H1 (cell line): ENCODE data around the gene MED12L. TPM values are rescaled to one million over a fixed set of nuclear protein-coding genes. Genes with fewer than 3 reads are reported as not detected.

ENCODE experiments used
- CTCF ChIA-PET: fragments of 300-600 bp; sonication (Branson Sonifier 250); formaldehyde crosslinking; loops from one replicate; lab custom pipeline; 2021; ENCODE audit not compliant: partially characterized antibody; lab: Charles Lee
- POLR2A ChIA-PET: fragments of 300-600 bp; sonication (Branson Sonifier 250); formaldehyde crosslinking; loops from one replicate; lab custom pipeline; 2021; ENCODE audit warnings: inconsistent platforms; ENCODE audit not compliant: partially characterized antibody; lab: Charles Lee
- DNase-seq, 2 experiments: peaks; one replicate each; pipeline versions ENCODE4 v3.0.0 to v3.0.0-alpha.2; 2010 to 2022; ENCODE audit warnings: low spot score in 2 of 2, low read depth in 1 of 2, mixed read lengths in 1 of 2
- FAIRE-seq: peaks from 2 replicates; lab custom pipeline; 2011; peaks lifted over from hg19 to GRCh38; lab: Jason Lieb, UNC
- H2AFZ ChIP-seq: 2 replicates; pipeline ENCODE4 v1.8.1; 2012; ENCODE audit warnings: low read length, inconsistent platforms
- H2AK5ac ChIP-seq: 2 replicates; pipeline ENCODE4 v1.6.1; 2013; ENCODE audit warnings: low read depth, low read length
- H2BK120ac ChIP-seq: replicated peaks from 2 replicates; pipeline ENCODE3; 2013; ENCODE audit warnings: low read depth, low read length, inconsistent platforms
- H2BK12ac ChIP-seq: 2 replicates; pipeline ENCODE4 v1.6.1; 2013; ENCODE audit warnings: low read depth, low read length
- H2BK15ac ChIP-seq: 2 replicates; pipeline ENCODE4 v1.6.1; 2013; ENCODE audit warnings: low read length
- H2BK20ac ChIP-seq: 2 replicates; pipeline ENCODE4 v1.6.1; 2013; ENCODE audit warnings: low read length
- H2BK5ac ChIP-seq: 2 replicates; pipeline ENCODE4 v1.6.1; 2013; ENCODE audit warnings: low read depth, low read length
- H3K14ac ChIP-seq: 2 replicates; pipeline ENCODE4 v1.6.1; 2013; ENCODE audit warnings: inconsistent platforms; ENCODE audit not compliant: insufficient read length
- H3K18ac ChIP-seq: 2 replicates; pipeline ENCODE4 v1.6.1; 2013; ENCODE audit warnings: low read length; ENCODE audit errors: extremely low read depth
- H3K23ac ChIP-seq: 2 replicates; pipeline ENCODE4 v1.6.1; 2013; ENCODE audit warnings: inconsistent platforms; ENCODE audit not compliant: insufficient read length
- H3K23me2 ChIP-seq: 2 replicates; pipeline ENCODE4 v1.6.1; 2013; ENCODE audit warnings: low read depth, low read length
- H3K27ac ChIP-seq: 2 replicates; pipeline ENCODE4 v1.6.1; 2011; ENCODE audit warnings: low read depth, low read length, inconsistent platforms
- H3K27me3 ChIP-seq, 4 experiments: replicated peaks in 1 of 4; 1 replicate in 1 of 4; 2 replicates in 3 of 4; pipeline versions ENCODE4 v1.6.1 to v1.8.1; 2011 to 2013; ENCODE audit warnings: low read length in 3 of 4, mild to moderate bottlenecking in 3 of 4, inconsistent platforms in 2 of 4, mixed read lengths in 2 of 4, moderate library complexity in 1 of 4; ENCODE audit not compliant: control insufficient read depth in 3 of 4, insufficient read depth in 3 of 4; ENCODE audit errors: extremely low read depth in 1 of 4
- H3K36me3 ChIP-seq, 4 experiments: 2 replicates each; pipeline versions ENCODE4 v1.6.1 to v1.8.1; 2011 to 2013; ENCODE audit warnings: mild to moderate bottlenecking in 4 of 4, low read length in 3 of 4, moderate library complexity in 2 of 4, control low read depth in 1 of 4, inconsistent platforms in 1 of 4; ENCODE audit not compliant: insufficient read depth in 4 of 4, control insufficient read depth in 2 of 4
- H3K4ac ChIP-seq: replicated peaks from 2 replicates; pipeline ENCODE3; 2013; ENCODE audit warnings: low read length, low read depth, mixed read lengths, inconsistent platforms; ENCODE audit not compliant: insufficient read length
- H3K4me1 ChIP-seq, 4 experiments: replicated peaks in 1 of 4; 1 replicate in 1 of 4; 2 replicates in 3 of 4; pipeline versions ENCODE4 v1.6.1 to v1.8.1; 2011 to 2013; ENCODE audit warnings: low read length in 3 of 4, inconsistent platforms in 2 of 4, mixed read lengths in 1 of 4; ENCODE audit not compliant: insufficient read depth in 4 of 4, control insufficient read depth in 3 of 4
- H3K4me2 ChIP-seq, 2 experiments: 2 replicates each; pipeline versions ENCODE4 v1.6.1 to v1.8.1; 2011 to 2013; ENCODE audit warnings: low read depth in 2 of 2, low read length in 2 of 2, control low read depth in 1 of 2, inconsistent platforms in 1 of 2, mild to moderate bottlenecking in 1 of 2; ENCODE audit not compliant: insufficient read depth in 1 of 2
- H3K4me3 ChIP-seq, 4 experiments: fragments of 200-600, 300-600 bp in 1 of 4; sonication (generic), shearing (Covaris generic), sonication (Bioruptor Twin) in 1 of 4; 2 replicates each; pipeline versions ENCODE4 v1.5.1 to v1.8.1; 2011 to 2016; ENCODE audit warnings: low read length in 4 of 4, low read depth in 3 of 4, control low read depth in 2 of 4, inconsistent platforms in 2 of 4, mild to moderate bottlenecking in 2 of 4, mixed read lengths in 1 of 4, moderate library complexity in 1 of 4; ENCODE audit not compliant: insufficient read depth in 2 of 4; ENCODE audit errors: extremely low read depth in 1 of 4
- H3K56ac ChIP-seq: replicated peaks from 2 replicates; pipeline ENCODE3; 2013; ENCODE audit warnings: low read depth, mild to moderate bottlenecking, mixed read lengths, low read length, inconsistent platforms; ENCODE audit not compliant: insufficient read length
- H3K79me1 ChIP-seq: 2 replicates; pipeline ENCODE4 v1.6.1; 2013; ENCODE audit warnings: low read depth, low read length, control low read depth
- H3K79me2 ChIP-seq, 2 experiments: 2 replicates each; pipeline versions ENCODE4 v1.6.1 to v1.8.1; 2012 to 2013; ENCODE audit warnings: low read length in 2 of 2, mild to moderate bottlenecking in 2 of 2, inconsistent platforms in 1 of 2; ENCODE audit not compliant: insufficient read depth in 2 of 2, control insufficient read depth in 1 of 2
- H3K9ac ChIP-seq, 4 experiments: replicated peaks in 1 of 4; 1 replicate in 1 of 4; 2 replicates in 3 of 4; pipeline versions ENCODE4 v1.6.1 to v1.8.1; 2011 to 2013; ENCODE audit warnings: low read depth in 3 of 4, low read length in 3 of 4, control low read depth in 2 of 4, mild to moderate bottlenecking in 2 of 4, moderate library complexity in 2 of 4, inconsistent platforms in 1 of 4; ENCODE audit errors: extremely low read depth in 1 of 4
- H3K9me3 ChIP-seq, 2 experiments: 2 replicates each; pipeline versions ENCODE4 v1.6.1 to v1.8.1; 2012 to 2013; ENCODE audit warnings: mild to moderate bottlenecking in 2 of 2, moderate library complexity in 2 of 2, control low read depth in 1 of 2, inconsistent platforms in 1 of 2, low read depth in 1 of 2, low read length in 1 of 2, mixed read lengths in 1 of 2; ENCODE audit not compliant: insufficient read depth in 2 of 2
- H4K20me1 ChIP-seq, 2 experiments: replicated peaks in 1 of 2; 2 replicates each; pipeline versions ENCODE3 to v1.8.1; 2011 to 2013; ENCODE audit warnings: inconsistent platforms in 2 of 2, low read length in 2 of 2, mild to moderate bottlenecking in 1 of 2; ENCODE audit not compliant: insufficient read depth in 2 of 2, control insufficient read depth in 1 of 2
- H4K5ac ChIP-seq: 2 replicates; pipeline ENCODE4 v1.6.1; 2013; ENCODE audit warnings: low read length, low read depth, mixed read lengths, inconsistent platforms; ENCODE audit not compliant: insufficient read length
- H4K8ac ChIP-seq: 2 replicates; pipeline ENCODE4 v1.8.0; 2013; ENCODE audit warnings: mild to moderate bottlenecking, moderate library complexity, low read length, inconsistent platforms; ENCODE audit not compliant: insufficient read depth; ENCODE audit errors: extremely low read depth
- H4K91ac ChIP-seq: replicated peaks from 2 replicates; pipeline ENCODE3; 2013; ENCODE audit warnings: low read length, mixed read lengths, inconsistent platforms; ENCODE audit not compliant: insufficient read length
- ATF2 ChIP-seq: IDR thresholded peaks from 2 replicates; pipeline ENCODE4 v1.6.1; 2012; ENCODE audit warnings: low read length, inconsistent platforms
- RBBP5 ChIP-seq: IDR thresholded peaks from 2 replicates; pipeline ENCODE4 v1.7.1; 2012; ENCODE audit warnings: low read depth, mild to moderate bottlenecking, inconsistent platforms, low read length, moderate library complexity, borderline replicate concordance
- WGBS, 2 experiments: shearing (Covaris generic) in 1 of 2; methylation state at CpG; one replicate each; pipeline versions ENCODE4 v1.1.6 to v1.1.7; 2013 to 2015; ENCODE audit warnings: low lambda C conversion rate in 2 of 2, mixed read lengths in 2 of 2, inconsistent platforms in 1 of 2, low coverage in 1 of 2, missing lambda C conversion rate in 1 of 2; ENCODE audit not compliant: insufficient replicate concordance in 2 of 2, insufficient coverage in 1 of 2, insufficient read length in 1 of 2; ENCODE audit errors: extremely low coverage in 1 of 2, missing lambda C conversion rate in 1 of 2; 5-methylcytosine and 5-hydroxymethylcytosine counted together
- polyA plus RNA-seq, 7 experiments: library from polyadenylated mRNA; depleted of rRNA in 3 of 7; stranded (reverse) in 5 of 7; unstranded in 2 of 7; fragments of >200 nt in 5 of 7; fragments of 200-250 nt in 2 of 7; gene quantifications; 1 replicate in 5 of 7; 2 replicates in 1 of 7; 4 replicates in 1 of 7; pipeline versions ENCODE4 v1.2.1 to v1.2.3, GENCODE V29; 2011 to 2013; ENCODE audit warnings: missing spikeins in 2 of 7, mixed read lengths in 2 of 7
- total RNA-seq: library from RNA; stranded (reverse); fragmentation: NEBNext Ultra II Directional; extraction: Animal tissue kit (Norgen Biotek cat#: 25700); gene quantifications from 2 replicates; pipeline ENCODE4 v1.2.1, GENCODE V29; 2021
- TF ChIP-seq, protein P1 (sequence below): IDR thresholded peaks from 2 replicates; pipeline ENCODE4 v1.6.1; 2011; ENCODE audit warnings: low read depth, mild to moderate bottlenecking, low read length; ENCODE audit not compliant: insufficient read depth

MED12L gene
- total and polyA plus RNA-seq, 2 of the 8 experiments (the other 6 are each of a cell fraction or from before 2014, with no cell fraction given) = 3.6 to 26.2 TPM

- no peak overlapping the region for H3K4me2 ChIP-seq
- no peaks in the 10 kb centered on the region for H3K27me3 ChIP-seq
- H4K8ac ChIP-seq = no peak overlapping the region
- DNase-seq (no peak), FAIRE-seq (no peak)
- H2BK5ac ChIP-seq = no peak overlapping the region
- H2BK12ac ChIP-seq = no peak overlapping the region
- H3K79me2 ChIP-seq = no peaks in the 10 kb centered on the region
- peaks cover 0 to 19% (median 11%) of the 10 kb centered on the region in 4 experiments; a peak in 3 of 7 replicates for H3K4me1 ChIP-seq
- H2AK5ac ChIP-seq = no peak overlapping the region
- H2BK15ac ChIP-seq = no peak overlapping the region
- TF ChIP-seq, protein P1, sequence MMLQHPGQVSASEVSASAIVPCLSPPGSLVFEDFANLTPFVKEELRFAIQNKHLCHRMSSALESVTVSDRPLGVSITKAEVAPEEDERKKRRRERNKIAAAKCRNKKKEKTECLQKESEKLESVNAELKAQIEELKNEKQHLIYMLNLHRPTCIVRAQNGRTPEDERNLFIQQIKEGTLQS = no peak
- no peak for TF ChIP-seq RBBP5
- no peak for TF ChIP-seq ATF2
- no peak overlapping the region for H3K4ac ChIP-seq
- CTCF ChIA-PET = interaction anchor here (0.6 to 1.8 kb wide), 7 partner anchors 18 to 94 kb away, joined by 3 to 6 read pairs (median 4); partner anchors contain the start of gene GPR87
- no peak overlapping the region for H3K18ac ChIP-seq
- no peak overlapping the region for H3K23ac ChIP-seq
- no peak overlapping the region for H2BK120ac ChIP-seq
- H3K36me3 ChIP-seq = no peaks in the 10 kb centered on the region
- H3K23me2 ChIP-seq = no peaks in the 10 kb centered on the region
- no peak overlapping the region for H2AFZ ChIP-seq
- no peak overlapping the region for H2BK20ac ChIP-seq
- POLR2A ChIA-PET = no interaction called here
- no peaks in the 10 kb centered on the region for H3K79me1 ChIP-seq
- 82% methylated on average over 4 of the region's 4 CpGs; no CpG with 5 or more reads in 1 of the 2 experiments for WGBS, 2 experiments
- no peak overlapping the region for H3K4me3 ChIP-seq
- no peak overlapping the region; a peak in 1 of 7 replicates for H3K9ac ChIP-seq
- no peak overlapping the region for H3K27ac ChIP-seq
- H3K14ac ChIP-seq = no peak overlapping the region
- H4K20me1 ChIP-seq = no peaks in the 10 kb centered on the region
- no peak overlapping the region for H4K91ac ChIP-seq
- H4K5ac ChIP-seq = no peak overlapping the region
- H3K9me3 ChIP-seq = no peaks in the 10 kb centered on the region
- no peak overlapping the region for H3K56ac ChIP-seq
Observed at GRCh38 chr3:151232991-151233390, 147.5 kb downstream of the MED12L start.
